MV-4-11 (cell line): Measurements from ENCODE around the gene CADM2.

ENCODE experiments used
- DNase-seq: peaks from one replicate; lab custom pipeline; 2025; lab: John Stamatoyannopoulos, UW

Gene CADM2

DNA sequence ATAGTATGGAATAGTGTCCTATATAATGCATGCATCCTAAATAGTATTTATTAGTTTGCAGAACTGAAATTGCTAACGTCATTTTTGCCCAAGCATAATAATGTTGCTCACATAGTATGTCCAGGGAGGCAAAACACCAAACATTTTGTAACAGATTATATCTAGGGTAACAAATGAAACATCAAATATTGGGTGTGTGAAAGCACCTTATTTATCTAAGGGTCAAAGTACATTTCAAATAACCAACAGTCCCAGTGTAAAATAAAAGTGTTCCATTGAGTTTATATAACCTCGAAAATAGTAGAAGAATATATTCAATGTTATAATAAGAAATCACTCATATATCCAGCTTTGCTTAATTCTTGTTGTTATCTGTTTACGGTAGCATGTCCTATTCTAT, 363.1 kb downstream of the CADM2 start:
- DNase-seq, result no peak

GRCh38 chr3:85330071-85330470, 371.3 kb downstream of the CADM2 start:
- DNase-seq, result no peak

DNA sequence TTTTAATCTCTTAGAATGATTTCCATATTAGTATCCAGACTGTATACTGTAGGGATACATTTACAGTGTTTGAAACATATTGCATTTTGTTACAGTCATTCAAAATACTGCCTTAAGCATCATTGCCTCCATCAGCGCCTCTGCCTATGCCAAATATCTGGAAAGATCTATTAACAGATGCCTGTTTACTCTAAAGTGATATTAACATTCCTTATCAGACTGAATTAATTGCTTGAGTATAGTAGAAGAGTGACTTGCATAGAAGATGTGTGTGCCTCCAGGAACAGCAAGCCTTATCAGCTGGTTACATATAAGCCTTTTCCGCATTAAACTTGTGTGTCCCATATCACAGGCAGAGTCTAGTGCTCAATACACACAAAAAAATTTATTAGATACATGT, 379.1 kb downstream of the CADM2 start:
- DNase-seq, result no peak

- no peak for DNase-seq
Observed at GRCh38 chr3:85342915-85343314, 384.1 kb downstream of the CADM2 start.

- DNase-seq, result no peak
Observed at GRCh38 chr3:85355572-85355971, 396.8 kb downstream of the CADM2 start.

DNA sequence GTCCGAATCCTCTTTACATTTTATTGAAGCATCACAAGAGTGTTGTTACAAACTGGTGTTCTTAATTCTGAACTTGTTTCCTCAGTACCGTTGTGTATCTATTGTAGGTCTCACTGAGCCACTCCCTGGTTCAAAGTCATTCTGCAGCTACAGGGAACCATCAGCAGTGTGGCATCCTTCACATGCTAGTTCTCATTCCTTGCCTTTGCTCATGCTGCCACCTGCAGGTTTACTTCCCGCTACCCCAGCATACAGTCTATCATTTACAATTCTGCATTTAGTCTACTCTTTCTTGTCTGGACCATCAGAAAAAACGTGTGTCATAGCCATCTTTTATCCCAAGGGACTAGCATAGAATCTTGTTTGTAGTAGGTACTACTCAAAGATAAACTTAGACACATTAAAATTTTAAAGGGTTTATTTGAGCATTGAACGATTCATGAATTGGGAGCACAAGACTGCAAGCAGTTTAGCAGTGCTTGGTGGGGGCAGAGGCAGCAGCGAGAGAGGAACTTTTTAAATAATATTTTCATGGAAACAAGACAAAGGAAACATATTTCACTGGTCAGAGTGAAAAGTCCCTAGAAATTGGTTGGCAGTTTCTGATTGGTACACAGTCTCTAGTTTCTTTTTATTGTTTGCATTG, 402.1 kb downstream of the CADM2 start:
- no peak for DNase-seq

DNA sequence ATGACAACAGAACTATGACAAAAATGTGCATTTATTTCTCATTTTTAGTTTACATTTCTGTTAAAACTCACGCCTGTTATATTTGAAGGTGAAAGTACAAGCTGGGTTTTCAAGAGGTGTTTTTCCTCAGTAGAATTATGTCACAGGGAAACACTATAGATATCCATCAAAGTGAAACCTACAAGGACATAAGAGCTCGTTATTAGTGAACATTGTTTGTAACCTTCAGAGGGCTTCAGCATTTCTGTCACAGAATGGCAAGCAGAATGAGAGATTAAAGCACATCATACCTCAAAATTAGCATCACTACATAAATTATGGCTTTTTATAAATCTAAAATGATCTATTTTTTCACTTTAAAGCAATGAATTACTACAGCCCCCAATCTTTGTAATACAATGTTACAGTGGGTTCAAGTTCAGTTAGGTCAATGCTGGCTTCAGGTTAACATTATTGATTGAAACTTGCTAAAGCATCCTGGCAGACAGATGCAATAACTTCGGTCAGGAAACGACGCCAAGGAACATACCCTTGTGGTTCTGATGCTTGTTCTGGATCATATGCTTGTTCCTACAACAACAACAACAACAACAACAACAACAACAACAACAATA, 405.6 kb downstream of the CADM2 start:
- DNase-seq, result no peak

- no peak for DNase-seq
Observed at GRCh38 chr3:85370341-85370740, 411.6 kb downstream of the CADM2 start.

DNA sequence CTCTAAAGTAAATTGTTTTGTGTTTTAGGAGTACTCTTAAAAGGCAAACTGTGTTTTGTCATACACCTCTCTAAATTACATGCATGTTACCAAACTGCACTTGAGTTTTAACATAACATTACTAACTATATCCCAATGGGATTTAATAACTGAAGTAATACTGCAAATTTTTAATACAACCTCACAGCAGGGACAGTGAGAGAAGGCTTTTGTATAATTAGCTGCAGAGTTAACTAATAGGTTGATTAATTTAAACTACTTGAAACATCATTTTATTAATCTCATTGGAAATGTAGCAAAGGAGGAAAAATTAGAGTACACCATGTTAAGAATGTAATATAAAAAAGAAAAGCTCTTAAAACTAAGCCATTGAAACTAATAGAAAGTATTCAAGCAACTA, 417.3 kb downstream of the CADM2 start:
- DNase-seq, result no peak

DNA sequence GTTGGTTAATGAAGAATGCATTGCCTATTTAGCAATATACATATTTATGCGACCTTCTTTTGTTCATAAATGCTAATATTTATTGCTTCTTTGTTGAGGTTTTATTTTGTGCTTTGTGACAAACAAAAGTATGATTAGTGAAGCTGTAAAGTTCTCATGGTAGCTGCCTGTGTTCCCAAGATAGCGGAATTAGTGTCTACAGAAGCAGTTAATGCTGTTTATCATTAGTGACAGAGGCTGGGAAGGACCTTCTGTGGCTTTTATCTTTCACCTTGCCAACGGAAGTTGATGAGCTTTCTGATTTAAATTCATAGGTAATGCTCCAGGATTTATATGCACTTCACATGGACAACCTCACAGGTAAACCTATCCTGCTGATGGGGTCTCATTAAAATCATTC, 418.3 kb downstream of the CADM2 start:
- no peak for DNase-seq

DNA sequence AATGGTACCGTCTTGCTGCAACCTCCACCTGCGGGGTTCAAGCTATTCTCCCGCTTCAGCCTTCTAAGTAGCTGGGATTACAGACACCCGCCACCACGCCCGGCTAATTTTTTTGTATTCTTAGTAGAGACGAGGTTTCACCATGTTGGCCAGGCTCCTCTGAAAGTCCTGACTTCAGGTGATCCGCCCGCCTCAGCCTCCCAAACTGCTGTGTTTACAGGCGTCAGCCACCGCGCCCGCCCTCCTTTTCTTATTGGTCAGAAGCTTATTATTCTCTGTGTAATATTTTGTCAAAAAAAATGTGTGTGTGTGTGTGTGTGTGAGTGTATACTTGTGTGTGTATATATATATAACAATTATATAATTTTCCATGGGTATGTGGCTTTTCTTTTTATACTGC, 425.6 kb downstream of the CADM2 start:
- DNase-seq, result no peak

- DNase-seq, result no peak
Observed at GRCh38 chr3:85387913-85388505, 429.2 kb downstream of the CADM2 start.

DNA sequence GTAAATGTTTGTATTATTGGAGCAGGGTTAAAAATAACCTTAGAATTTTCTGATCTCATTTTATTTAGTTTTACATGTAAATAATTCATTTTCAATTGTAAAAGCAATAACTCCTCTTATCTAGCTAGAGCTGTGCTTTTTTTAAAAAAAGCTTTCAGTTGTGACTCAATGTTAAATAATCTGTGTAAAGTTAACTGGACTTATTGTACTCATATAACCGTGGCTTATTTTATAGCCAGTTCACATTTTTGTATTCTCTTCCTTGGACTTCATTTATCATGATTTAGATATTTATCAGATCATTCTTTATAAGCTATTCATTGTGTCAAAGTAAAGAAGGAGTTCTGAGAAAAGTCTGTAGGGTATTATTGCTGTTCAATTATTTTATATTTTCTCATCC, 435.6 kb downstream of the CADM2 start:
- DNase-seq, result no peak

GRCh38 chr3:85397434-85397833, 438.6 kb downstream of the CADM2 start:
- no peak for DNase-seq

- DNase-seq, result no peak
Observed at GRCh38 chr3:85426121-85426520, 467.3 kb downstream of the CADM2 start.

- DNase-seq, result no peak
Observed at GRCh38 chr3:85427467-85427866, 468.7 kb downstream of the CADM2 start.

- no peak for DNase-seq
Observed at GRCh38 chr3:85432081-85432480, 473.3 kb downstream of the CADM2 start.

DNA sequence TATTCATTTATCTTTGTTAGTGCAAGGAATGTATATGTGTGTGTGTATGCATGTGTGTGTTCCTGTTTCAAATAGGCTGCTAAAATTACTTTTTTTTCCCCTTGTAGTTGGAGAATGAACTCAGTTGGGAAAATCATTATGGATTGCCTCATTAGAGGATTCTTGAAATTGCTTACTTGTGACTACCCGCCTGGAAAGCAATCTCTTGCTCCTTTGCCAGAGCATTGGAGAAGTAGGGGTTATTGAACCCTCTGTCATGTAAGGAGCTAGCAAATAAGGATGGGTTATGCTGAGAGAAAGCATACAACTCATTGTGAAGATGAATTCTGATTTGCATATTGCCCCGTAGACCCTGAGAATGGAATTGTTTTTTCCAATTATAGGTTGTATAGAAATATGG, 474.5 kb downstream of the CADM2 start:
- DNase-seq, result no peak

DNA sequence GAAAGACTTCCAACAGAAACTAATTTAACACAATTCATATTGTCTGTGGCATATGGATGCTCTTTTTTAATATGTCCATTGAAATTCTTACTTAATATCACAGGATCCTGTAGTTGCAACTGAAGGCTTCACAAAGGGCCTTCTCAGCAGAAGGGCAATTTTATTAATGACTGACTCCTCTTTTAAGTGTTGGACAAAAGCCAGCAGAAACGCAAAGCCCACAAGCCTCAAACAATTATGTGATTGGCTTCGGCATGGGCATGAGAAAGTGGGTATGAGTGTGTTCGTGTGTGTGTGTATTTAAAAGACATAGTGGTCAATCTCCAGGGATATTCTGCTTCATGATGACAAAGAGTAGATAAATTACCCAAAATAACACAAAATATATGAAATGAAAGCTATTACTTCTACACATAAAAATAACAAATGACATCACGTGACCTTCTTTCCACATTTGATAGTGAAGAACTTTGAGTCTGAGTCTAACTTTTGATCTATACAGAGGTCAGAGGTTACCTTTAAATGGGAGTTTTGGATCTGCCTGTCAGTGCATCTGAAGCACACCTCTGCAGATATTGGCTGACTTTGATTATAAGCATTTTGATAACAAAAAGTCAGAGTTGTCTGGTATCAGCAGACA, 496.9 kb downstream of the CADM2 start:
- no peak for DNase-seq

DNA sequence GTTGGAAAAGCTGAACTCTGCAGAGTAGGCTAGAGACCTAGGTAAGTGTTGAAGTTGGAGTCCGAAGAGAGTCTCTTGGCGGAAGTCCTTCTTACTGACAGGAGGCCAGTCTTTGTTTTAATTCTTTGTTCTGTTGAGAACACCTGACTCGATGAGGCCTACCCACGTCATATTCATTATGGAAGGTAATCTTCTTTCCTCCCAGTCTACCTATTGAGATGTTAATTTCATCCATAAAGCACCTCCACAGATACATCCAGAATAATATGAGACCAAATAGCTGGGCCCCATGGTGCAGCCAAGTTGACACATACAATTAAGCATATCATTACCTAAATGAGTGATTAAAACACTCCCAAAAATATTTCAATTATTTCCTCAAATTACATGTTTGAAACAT, 515.5 kb downstream of the CADM2 start:
- no peak for DNase-seq

DNA sequence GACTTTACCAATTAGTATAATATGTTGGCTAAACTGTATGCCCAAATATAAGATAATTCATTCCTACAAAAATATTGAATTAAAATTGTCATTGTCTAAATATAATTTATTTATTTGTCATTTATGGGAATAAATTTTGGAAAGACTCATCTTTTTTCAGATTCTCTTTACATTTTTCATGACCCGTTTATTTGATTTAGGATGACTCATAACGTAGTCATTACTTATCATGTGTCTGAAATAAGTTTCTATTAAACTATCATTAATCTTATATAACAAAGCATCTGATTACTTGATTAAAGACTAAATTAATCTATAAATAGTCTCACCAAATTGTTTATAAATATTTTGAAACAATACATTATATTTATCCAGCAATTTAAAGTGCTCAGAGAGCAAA, 516.6 kb downstream of the CADM2 start:
- DNase-seq, result no peak

- no peak for DNase-seq
Observed at GRCh38 chr3:85476891-85477495, 518.2 kb downstream of the CADM2 start.
